Astrocyte (in vitro differentiated cells and primary cell): ENCODE data around the gene LOXHD1. TPM values are rescaled to one million over a fixed set of nuclear protein-coding genes. Genes with fewer than 3 reads are reported as not detected.

Experiments used
- DNase-seq: peaks from one replicate; pipeline ENCODE4 v3.0.0-alpha.2; 2010; ENCODE audit warnings: low read depth
- FAIRE-seq: peaks from 2 replicates; lab custom pipeline; 2011; peaks lifted over from hg19 to GRCh38; lab: Jason Lieb, UNC
- H2AFZ ChIP-seq: 2 replicates; pipeline ENCODE4 v1.6.0; 2012; ENCODE audit warnings: low read depth, low read length, inconsistent platforms
- H3K27ac ChIP-seq: 2 replicates; pipeline ENCODE4 v1.5.1; 2011; ENCODE audit warnings: low read depth, low read length, inconsistent platforms
- H3K27me3 ChIP-seq: 2 replicates; pipeline ENCODE4 v1.6.0; 2011; ENCODE audit warnings: low read length, inconsistent platforms; ENCODE audit not compliant: insufficient read depth
- H3K36me3 ChIP-seq: 2 replicates; pipeline ENCODE4 v1.5.1; 2011; ENCODE audit warnings: low read length, inconsistent platforms; ENCODE audit not compliant: insufficient read depth
- H3K4me1 ChIP-seq: 2 replicates; pipeline ENCODE4 v1.5.1; 2011; ENCODE audit warnings: low read length, inconsistent platforms; ENCODE audit not compliant: insufficient read depth
- H3K4me2 ChIP-seq: 2 replicates; pipeline ENCODE4 v1.6.0; 2012; ENCODE audit warnings: low read length, inconsistent platforms
- H3K4me3 ChIP-seq: 2 replicates; pipeline ENCODE4 v1.5.1; 2011; ENCODE audit warnings: low read depth, mild to moderate bottlenecking, low read length, inconsistent platforms; ENCODE audit not compliant: insufficient read depth
- H3K79me2 ChIP-seq: 2 replicates; pipeline ENCODE4 v1.6.0; 2012; ENCODE audit warnings: mild to moderate bottlenecking, low read length, inconsistent platforms; ENCODE audit not compliant: insufficient read depth
- H3K9ac ChIP-seq: 2 replicates; pipeline ENCODE4 v1.6.0; 2012; ENCODE audit warnings: mild to moderate bottlenecking, low read length, inconsistent platforms
- H3K9me3 ChIP-seq: 2 replicates; pipeline ENCODE4 v1.5.1; 2012; ENCODE audit warnings: low read depth, mild to moderate bottlenecking, low read length, inconsistent platforms; ENCODE audit not compliant: insufficient read depth
- H4K20me1 ChIP-seq: 2 replicates; pipeline ENCODE4 v1.6.0; 2012; ENCODE audit warnings: low read length, inconsistent platforms; ENCODE audit not compliant: insufficient read depth
- H3K27ac Mint-ChIP-seq: one replicate; pipeline ENCODE4 v1.8.0; 2021; ENCODE audit warnings: mild to moderate bottlenecking, mixed read lengths; ENCODE audit not compliant: unreplicated experiment
- H3K27me3 Mint-ChIP-seq: one replicate; pipeline ENCODE4 v1.8.0; 2021; ENCODE audit warnings: low read depth, mixed read lengths; ENCODE audit not compliant: unreplicated experiment
- H3K36me3 Mint-ChIP-seq: one replicate; pipeline ENCODE4 v1.8.0; 2021; ENCODE audit warnings: low read depth, mixed read lengths; ENCODE audit not compliant: unreplicated experiment
- H3K4me1 Mint-ChIP-seq: one replicate; pipeline ENCODE4 v1.8.0; 2021; ENCODE audit warnings: low read depth, mixed read lengths; ENCODE audit not compliant: unreplicated experiment
- H3K4me3 Mint-ChIP-seq: one replicate; pipeline ENCODE4 v1.8.0; 2021; ENCODE audit warnings: mild to moderate bottlenecking, moderate library complexity, mixed read lengths; ENCODE audit not compliant: unreplicated experiment
- H3K9me3 Mint-ChIP-seq: one replicate; pipeline ENCODE4 v1.8.0; 2021; ENCODE audit warnings: mild to moderate bottlenecking, mixed read lengths; ENCODE audit not compliant: unreplicated experiment
- CTCF ChIP-seq: IDR thresholded peaks from 2 replicates; pipeline ENCODE4 v1.5.1; 2011; ENCODE audit warnings: low read depth, mild to moderate bottlenecking, inconsistent platforms, low read length, moderate library complexity; ENCODE audit not compliant: insufficient read depth
- EZH2 ChIP-seq: IDR thresholded peaks from 2 replicates; pipeline ENCODE4 v1.6.1; 2012; ENCODE audit warnings: mild to moderate bottlenecking, low read length, inconsistent platforms; ENCODE audit not compliant: insufficient read depth
- total RNA-seq: library from RNA; stranded (reverse); gene quantifications from 2 replicates; pipeline ENCODE4 v1.2.1, GENCODE V29; 2021

LOXHD1 gene
- total RNA-seq, 1 donor from 2014 or later, result not detected

GRCh38 chr18:46601141-46601805 is 55.7 kb downstream of the LOXHD1 start:
- no peak for TF ChIP-seq CTCF
- no peak for TF ChIP-seq EZH2
- Histone ChIP-seq H3K4me3 (no peak overlapping the region), H3K9me3 (no peaks in the 10 kb centered on the region), H2AFZ (no peak overlapping the region), H3K4me2 (no peak overlapping the region), H3K4me1 (no peaks in the 10 kb centered on the region), H3K36me3 (no peaks in the 10 kb centered on the region), H3K27ac (no peak overlapping the region), H3K9ac (no peak overlapping the region), H3K79me2 (no peaks in the 10 kb centered on the region), H4K20me1 (no peaks in the 10 kb centered on the region), H3K27me3 (no peaks in the 10 kb centered on the region)
- H3K9me3 Mint-ChIP-seq, result peaks cover 3% of the 10 kb centered on the region
- peaks cover 13% of the 10 kb centered on the region for H3K27me3 Mint-ChIP-seq
- H3K4me1 Mint-ChIP-seq, result no peaks in the 10 kb centered on the region
- no peak overlapping the region for H3K4me3 Mint-ChIP-seq
- no peak for FAIRE-seq
- H3K36me3 Mint-ChIP-seq, result no peaks in the 10 kb centered on the region
- H3K27ac Mint-ChIP-seq, result no peak overlapping the region
- DNase-seq, result no peak

GRCh38 chr18:46596119-46596518 is 60.9 kb downstream of the LOXHD1 start:
- no peak overlapping the region for H3K9ac ChIP-seq
- H3K27ac ChIP-seq, result no peak overlapping the region
- FAIRE-seq (no peak), DNase-seq (no peak)
- no peak overlapping the region for H3K4me2 ChIP-seq
- H4K20me1 ChIP-seq, result no peaks in the 10 kb centered on the region
- Mint-ChIP-seq H3K27ac (no peak overlapping the region), H3K4me3 (no peak overlapping the region), H3K27me3 (peaks cover 3% of the 10 kb centered on the region), H3K9me3 (no peaks in the 10 kb centered on the region), H3K4me1 (peaks cover 2% of the 10 kb centered on the region), H3K36me3 (no peaks in the 10 kb centered on the region)
- H2AFZ ChIP-seq, result no peak overlapping the region
- TF ChIP-seq CTCF (no peak), EZH2 (no peak)
- no peaks in the 10 kb centered on the region for H3K36me3 ChIP-seq
- H3K79me2 ChIP-seq, result no peaks in the 10 kb centered on the region
- no peaks in the 10 kb centered on the region for H3K9me3 ChIP-seq
- no peak overlapping the region for H3K4me3 ChIP-seq
- H3K27me3 ChIP-seq, result no peaks in the 10 kb centered on the region
- H3K4me1 ChIP-seq, result no peaks in the 10 kb centered on the region

- Histone ChIP-seq H3K9me3 (no peaks in the 10 kb centered on the region), H3K27ac (no peak overlapping the region), H2AFZ (no peak overlapping the region), H3K27me3 (no peaks in the 10 kb centered on the region), H3K4me1 (no peaks in the 10 kb centered on the region), H3K4me2 (no peak overlapping the region), H4K20me1 (no peaks in the 10 kb centered on the region), H3K4me3 (no peak overlapping the region), H3K9ac (no peak overlapping the region), H3K36me3 (no peaks in the 10 kb centered on the region), H3K79me2 (no peaks in the 10 kb centered on the region)
- H3K27me3 Mint-ChIP-seq, result peaks cover 15% of the 10 kb centered on the region
- FAIRE-seq (no peak), DNase-seq (no peak)
- TF ChIP-seq EZH2 (no peak), CTCF (no peak)
- peaks cover 2% of the 10 kb centered on the region for H3K4me1 Mint-ChIP-seq
- no peaks in the 10 kb centered on the region for H3K9me3 Mint-ChIP-seq
- H3K36me3 Mint-ChIP-seq, result no peaks in the 10 kb centered on the region
- H3K4me3 Mint-ChIP-seq, result no peak overlapping the region
- H3K27ac Mint-ChIP-seq, result no peak overlapping the region
These were observed 65.1 kb downstream of the LOXHD1 start for GRCh38 chr18:46591783-46592391.
